NCI-H1417 treated with DMSO at 0.1 percent for 48 hours (cell line): ENCODE measurements around the gene PDE10A.

Experiments used
- DNase-seq: peaks from one replicate; lab custom pipeline; 2025; lab: John Stamatoyannopoulos, UW

The PDE10A gene

DNA sequence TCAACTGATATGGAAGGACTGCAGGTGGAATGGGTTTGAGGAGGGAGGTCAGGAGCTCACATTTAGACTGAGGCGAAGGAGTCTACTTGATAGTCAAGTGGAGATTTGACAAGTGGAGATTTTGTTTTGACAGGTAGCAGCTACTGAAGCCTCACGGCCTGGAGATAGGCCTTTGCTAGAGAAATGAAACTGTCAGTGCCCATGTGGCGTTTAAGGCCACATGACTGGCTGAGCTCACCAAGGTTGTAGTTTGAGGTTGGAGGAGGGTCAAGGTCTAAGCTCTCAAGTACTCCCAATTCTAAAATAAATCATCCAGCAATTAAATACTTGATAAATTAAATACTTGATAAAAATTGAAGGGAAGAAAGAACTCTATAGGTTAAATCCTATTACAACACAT is 273.5 kb downstream of the PDE10A start:
- DNase-seq, result no peak

DNA sequence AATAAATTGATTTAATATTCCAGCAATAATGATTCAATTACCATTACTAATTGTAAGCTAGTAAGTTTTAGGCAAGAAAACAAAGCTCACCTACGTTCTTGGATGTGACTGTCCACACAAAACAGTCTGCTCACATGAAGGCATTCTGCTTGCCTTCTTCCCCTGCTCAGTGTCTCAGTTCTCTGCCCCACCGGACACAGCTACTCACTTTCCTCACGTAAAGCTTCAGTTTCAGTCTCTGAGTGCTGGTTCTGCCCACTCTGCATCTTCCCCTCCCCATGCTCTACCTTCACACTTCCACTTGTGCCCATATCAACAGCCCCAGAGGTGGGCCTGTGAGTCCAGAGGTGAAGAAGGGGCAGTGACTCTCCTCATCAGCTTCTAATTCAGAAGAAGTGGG is 279.7 kb downstream of the PDE10A start:
- DNase-seq, result no peak

GRCh38 chr6:165376100-165376499 is 286.9 kb downstream of the PDE10A start:
- DNase-seq, result no peak

DNA sequence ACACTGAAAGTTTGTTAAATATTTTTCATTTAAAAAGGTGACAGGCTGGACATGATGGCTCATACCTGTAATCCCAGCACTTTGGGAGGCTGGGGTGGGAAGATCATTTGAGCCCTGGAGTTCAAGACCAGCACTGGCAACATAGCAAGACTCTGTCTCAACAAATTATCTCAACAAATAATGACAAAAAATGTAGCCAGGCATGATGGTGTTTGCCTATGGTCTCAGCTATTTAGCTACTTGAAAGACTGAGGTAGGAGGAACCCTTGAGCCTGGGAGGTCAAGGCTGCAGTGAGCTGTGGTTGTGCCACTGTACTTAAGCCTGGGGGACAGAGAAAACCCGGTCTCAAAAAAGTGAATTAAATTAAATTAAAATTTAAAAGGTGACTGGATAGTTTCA is 297.7 kb downstream of the PDE10A start:
- no peak for DNase-seq

DNA sequence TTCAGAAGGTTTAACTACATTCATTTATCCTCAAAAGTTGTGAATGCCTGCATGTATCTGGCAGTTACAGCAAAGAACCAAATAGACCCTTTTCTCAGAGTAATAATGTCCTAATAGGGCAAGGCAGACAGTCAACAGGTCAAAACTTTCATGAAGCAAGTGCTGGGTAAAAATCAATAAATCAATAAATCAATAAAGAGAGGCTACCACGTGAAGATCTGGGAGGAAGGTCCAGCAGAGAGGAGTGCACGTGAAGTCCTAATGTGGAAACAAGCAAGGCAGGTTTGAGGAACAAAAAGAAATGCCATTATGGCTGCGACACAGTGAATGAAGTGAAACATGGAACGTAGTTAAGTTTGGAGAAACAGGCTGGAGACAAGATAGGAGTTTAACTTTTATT is 317.3 kb downstream of the PDE10A start:
- DNase-seq, result no peak

GRCh38 chr6:165340532-165340931 is 322.5 kb downstream of the PDE10A start:
- DNase-seq, result no peak

DNA sequence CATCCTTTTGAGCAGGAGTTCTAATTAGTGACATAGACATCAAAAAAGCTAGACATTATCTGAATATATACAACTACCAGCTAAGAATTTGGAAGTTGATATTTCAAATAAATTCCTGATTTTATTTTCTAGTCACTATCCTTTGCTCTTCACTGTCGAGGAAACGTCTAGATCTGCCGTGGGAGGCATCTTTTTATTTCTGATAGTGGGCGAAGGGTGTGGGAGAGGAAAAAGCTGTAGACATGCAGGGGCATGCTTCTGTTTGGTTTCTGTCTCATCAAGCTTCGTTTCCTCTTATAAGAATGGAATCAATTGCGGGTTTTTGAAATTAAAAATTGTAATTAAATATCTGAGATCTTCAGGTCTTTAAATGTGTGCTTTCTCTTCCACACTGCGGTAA is 337.4 kb downstream of the PDE10A start:
- DNase-seq, result no peak

DNA sequence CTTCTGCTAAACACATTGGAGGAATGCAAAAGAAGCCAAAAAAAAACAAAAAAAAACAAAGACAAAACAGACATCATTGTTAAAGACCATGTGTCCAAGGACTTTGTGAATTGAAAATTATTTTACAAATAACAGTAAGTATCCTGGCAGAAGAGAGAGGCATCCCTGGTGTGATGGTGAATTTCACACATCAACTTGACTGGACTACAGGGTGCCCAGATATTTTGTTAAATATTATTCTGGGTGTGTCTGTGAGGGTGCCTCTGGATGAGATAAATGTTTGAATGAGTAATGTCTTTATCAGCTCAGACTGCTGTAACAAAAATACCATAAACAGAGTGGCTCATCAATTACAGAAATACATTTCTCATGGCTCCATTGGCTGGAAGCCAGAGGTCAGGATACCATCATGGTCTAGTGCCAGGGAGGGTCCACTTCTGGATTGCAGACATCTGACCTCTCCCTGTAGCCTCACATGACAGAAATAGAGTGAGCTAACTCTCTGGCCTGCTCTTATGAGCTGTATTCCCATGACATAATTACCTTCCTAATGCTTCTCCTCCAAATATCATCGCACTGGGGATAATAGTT is 341.4 kb downstream of the PDE10A start:
- DNase-seq, result no peak

- no peak for DNase-seq
Measured at GRCh38 chr6:165321150-165321549, 341.9 kb downstream of the PDE10A start.

DNA sequence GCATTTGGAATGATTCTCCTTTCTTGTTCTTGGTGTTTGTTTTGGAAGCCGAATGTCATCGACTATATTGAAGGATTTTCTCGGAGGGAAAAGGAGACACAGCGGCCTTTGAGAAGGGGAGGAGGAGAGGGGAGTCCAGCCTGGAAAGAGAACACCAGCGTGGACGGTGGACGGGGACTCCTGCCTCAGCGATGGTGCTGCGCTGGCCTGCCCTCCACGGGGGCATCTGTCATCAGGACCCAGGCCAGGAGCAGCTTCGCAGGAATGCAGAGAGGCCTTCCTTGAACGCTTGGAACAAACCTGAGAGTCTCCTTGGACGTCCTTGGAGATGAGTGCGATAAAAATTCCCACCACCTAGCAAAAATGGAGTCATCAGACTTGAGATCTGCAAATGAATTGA is 345.3 kb downstream of the PDE10A start:
- DNase-seq, result no peak

DNA sequence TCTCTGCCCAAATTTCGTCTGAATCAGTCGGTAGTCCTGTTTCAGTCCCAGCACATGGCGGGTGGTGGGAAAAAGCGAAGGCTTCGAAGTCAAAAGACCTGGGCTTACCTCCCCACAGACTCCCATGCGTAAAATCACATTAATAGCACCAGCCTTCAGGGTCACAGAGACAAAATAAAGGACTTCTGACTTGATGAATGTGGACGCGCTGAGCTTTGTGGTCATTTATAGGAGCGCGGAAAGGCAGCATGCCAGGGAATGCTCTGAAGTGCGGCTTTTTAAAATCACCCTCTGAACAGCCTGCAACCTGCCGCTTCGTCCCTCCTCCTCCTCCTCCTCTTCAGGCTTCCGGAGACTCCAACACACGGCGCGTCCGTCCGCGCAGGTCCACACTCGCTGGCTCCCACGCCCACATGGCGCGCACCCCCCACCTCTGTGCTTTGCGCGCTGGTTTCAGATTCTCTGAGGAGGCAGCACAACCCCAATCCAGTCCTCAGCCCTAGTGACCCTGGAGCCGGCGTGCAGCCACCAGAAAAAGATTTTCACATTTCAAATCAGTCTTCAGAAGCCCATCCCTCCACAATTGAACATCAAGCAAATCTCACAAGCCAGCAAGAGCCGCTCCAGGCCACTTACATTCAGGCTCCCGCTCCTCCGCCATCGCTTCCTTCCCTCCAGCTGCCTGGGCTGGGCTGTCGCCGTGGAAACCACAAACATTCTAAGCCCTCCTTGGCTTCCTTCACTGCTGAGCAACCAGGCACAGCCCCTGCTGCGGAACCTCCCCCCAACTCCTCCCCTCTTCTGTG is 353.9 kb downstream of the PDE10A start, which contains the start of gene C6orf118:
C6orf118 (minus strand) TSS at position 680 of the 806 bp plus-strand sequence; CDS start at position 661, 19 bp downstream.
- DNase-seq, result peak; percentile 36

DNA sequence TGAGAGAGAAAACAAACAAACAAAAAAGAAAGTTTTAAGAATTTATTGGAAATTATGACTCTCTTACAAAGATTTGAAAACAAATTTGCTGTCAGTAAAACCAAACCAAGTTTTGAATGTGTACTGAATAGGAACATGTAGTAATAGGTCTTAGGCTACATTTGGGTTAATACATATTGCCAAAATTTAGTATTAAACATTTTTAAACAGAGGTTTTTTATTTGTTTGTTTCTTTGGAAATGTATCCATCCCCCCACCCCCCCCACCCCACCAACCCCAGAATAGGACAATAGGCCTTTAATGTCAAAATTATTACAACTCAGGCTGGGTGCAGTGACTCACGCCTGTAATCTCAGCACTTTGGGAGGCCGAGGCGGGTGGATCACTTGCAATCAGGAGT is 356.1 kb downstream of the PDE10A start:
- DNase-seq, result no peak

- DNase-seq, result no peak
Measured at GRCh38 chr6:165301372-165302246, 361.4 kb downstream of the PDE10A start.

GRCh38 chr6:165300422-165300936 is 362.6 kb downstream of the PDE10A start:
- no peak for DNase-seq

DNA sequence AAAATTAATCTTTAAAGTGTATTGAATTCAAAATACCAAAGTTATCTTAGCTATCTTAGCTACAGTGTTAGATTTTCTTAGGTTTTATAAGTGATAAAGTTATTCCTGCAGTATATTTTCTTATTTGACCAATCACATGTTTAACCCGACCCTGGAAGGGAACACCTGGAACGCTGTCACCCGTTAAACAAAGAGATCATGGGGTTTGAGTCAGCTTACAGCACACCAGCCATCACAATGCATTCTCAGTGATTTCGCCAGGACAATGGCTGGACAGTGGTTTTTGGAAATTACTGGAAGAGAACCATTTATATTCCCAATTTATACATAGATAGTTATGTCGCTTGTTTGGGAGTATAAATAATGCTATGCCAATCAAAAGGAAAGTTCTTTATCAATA is 364.2 kb downstream of the PDE10A start:
- DNase-seq, result no peak

DNA sequence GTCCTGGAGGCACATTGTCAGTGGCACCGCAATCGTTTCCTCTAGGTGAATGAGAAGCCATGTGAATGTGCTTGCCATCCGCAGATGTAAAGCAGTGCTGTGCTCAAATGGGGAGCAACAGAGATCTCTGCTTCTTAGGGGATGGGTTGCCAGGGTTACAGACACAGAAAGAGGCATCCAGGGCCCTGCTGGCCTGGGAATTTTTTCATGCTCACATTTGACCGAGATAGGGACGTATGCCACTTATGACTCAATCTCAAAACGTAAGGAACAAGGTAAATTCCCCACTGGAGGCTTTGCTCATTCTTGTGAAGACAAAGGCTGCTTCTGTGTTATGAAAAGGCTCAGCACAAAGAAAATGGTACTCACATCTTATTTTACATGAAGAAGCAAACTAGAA is 364.6 kb downstream of the PDE10A start:
- no peak for DNase-seq

DNA sequence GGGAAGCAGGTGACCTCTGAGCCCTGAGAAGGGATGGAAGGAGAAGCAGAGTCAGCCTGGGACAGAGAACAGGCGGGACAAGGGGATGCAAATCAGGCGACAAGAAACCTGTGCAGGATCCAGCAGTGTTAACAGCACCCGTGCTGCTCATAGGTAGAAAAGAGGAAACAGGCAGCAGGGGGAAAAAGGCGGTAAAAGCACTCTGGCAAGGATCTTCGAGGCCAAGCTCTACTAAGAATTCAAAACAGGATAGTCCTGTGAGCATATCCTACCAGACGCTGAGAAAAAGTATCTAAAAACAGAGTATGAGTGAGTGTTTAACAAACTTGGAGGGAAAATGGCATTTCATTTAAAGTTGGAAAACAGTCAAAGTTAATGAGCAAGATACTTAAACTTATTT is 370.4 kb downstream of the PDE10A start:
- DNase-seq, result no peak
